Type B pancreatic cell (in vitro differentiated cells): Measurements from ENCODE around the gene ARRDC5. TPM values are rescaled to one million over a fixed set of nuclear protein-coding genes. Genes with fewer than 3 reads are reported as not detected.

Source experiments
- DNase-seq: peaks from one replicate; pipeline ENCODE4 v3.0.0; 2021; ENCODE audit warnings: mixed read lengths; ENCODE audit not compliant: unreplicated experiment; ENCODE audit errors: extremely low spot score
- H3K27ac Mint-ChIP-seq: 2 replicates; pipeline ENCODE4 v1.8.0; 2021; ENCODE audit warnings: mild to moderate bottlenecking, mixed read lengths
- H3K27me3 Mint-ChIP-seq: 2 replicates; pipeline ENCODE4 v1.8.0; 2021; ENCODE audit warnings: mixed read lengths
- H3K36me3 Mint-ChIP-seq: 2 replicates; pipeline ENCODE4 v1.8.0; 2021; ENCODE audit warnings: mixed read lengths
- H3K4me1 Mint-ChIP-seq: one replicate; pipeline ENCODE4 v1.8.0; 2021; ENCODE audit warnings: mixed read lengths; ENCODE audit not compliant: unreplicated experiment
- H3K4me3 Mint-ChIP-seq: 2 replicates; pipeline ENCODE4 v1.8.0; 2021; ENCODE audit warnings: mild to moderate bottlenecking, mixed read lengths
- H3K9me3 Mint-ChIP-seq: 2 replicates; pipeline ENCODE4 v1.8.0; 2021; ENCODE audit warnings: mixed read lengths
- total RNA-seq: library from RNA; stranded (reverse); gene quantifications from 2 replicates; pipeline ENCODE4 v1.2.1, GENCODE V29; 2021; ENCODE audit warnings: low replicate concordance
- TF ChIP-seq, protein P1 (sequence below): fragments of 200-600 bp; sonication (generic); conservative IDR thresholded peaks from 2 replicates; pipeline ENCODE4 v1.5.0; 2021; ENCODE audit warnings: antibody characterized with exemption, mild to moderate bottlenecking

The ARRDC5 gene
- total RNA-seq, 1 donor from 2014 or later = not detected

DNA sequence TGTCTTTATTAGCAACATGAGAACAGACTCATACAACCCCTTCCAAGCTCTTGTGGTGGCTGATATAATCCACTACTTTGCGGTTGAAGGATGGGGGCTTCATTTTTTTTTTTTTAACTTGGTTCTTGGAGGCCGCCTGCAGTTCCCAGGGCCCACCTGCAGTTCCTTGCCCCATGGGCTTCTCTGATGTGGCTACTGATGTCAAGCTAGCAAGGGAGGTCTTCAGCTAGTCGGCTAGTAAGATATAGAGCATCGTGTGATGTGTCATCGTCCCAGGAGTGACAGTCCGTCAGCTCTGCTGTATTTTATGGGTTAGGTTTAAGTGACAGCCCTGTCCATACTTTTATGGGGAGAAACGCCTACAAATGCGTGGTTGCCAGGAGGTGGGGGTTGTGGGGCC, 32.7 kb upstream of the ARRDC5 start:
- Mint-ChIP-seq H3K4me3 (no peak overlapping the region), H3K9me3 (no peaks in the 10 kb centered on the region), H3K27ac (no peak overlapping the region), H3K36me3 (peaks cover 13% of the 10 kb centered on the region), H3K4me1 (no peaks in the 10 kb centered on the region), H3K27me3 (no peaks in the 10 kb centered on the region)
- DNase-seq = no peak
- TF ChIP-seq, protein P1, sequence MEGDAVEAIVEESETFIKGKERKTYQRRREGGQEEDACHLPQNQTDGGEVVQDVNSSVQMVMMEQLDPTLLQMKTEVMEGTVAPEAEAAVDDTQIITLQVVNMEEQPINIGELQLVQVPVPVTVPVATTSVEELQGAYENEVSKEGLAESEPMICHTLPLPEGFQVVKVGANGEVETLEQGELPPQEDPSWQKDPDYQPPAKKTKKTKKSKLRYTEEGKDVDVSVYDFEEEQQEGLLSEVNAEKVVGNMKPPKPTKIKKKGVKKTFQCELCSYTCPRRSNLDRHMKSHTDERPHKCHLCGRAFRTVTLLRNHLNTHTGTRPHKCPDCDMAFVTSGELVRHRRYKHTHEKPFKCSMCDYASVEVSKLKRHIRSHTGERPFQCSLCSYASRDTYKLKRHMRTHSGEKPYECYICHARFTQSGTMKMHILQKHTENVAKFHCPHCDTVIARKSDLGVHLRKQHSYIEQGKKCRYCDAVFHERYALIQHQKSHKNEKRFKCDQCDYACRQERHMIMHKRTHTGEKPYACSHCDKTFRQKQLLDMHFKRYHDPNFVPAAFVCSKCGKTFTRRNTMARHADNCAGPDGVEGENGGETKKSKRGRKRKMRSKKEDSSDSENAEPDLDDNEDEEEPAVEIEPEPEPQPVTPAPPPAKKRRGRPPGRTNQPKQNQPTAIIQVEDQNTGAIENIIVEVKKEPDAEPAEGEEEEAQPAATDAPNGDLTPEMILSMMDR = no peak

DNA sequence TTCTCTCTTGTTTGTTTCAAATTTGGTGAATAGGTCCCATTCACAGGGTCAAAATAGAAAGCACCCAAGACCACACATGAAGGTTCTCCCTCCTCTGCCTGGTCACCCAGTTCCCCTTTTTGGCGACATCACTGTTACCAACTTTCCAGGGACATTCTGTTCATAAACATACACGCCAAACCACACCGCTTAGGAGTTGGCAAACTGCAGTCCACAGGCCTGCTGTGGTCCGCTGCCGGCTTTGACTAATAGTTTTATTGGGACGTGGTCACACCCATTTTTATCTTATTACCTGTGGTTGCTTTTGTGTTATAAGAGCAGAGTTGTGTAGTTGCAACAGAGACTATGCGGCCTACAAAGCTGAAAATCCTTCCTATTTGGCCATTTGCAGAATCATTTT, 30.8 kb upstream of the ARRDC5 start:
- Mint-ChIP-seq H3K4me3 (no peak overlapping the region), H3K27ac (no peak overlapping the region), H3K36me3 (peaks cover 13% of the 10 kb centered on the region), H3K9me3 (no peaks in the 10 kb centered on the region), H3K4me1 (no peaks in the 10 kb centered on the region), H3K27me3 (no peaks in the 10 kb centered on the region)
- TF ChIP-seq, protein P1 = no peak
- DNase-seq = no peak

DNA sequence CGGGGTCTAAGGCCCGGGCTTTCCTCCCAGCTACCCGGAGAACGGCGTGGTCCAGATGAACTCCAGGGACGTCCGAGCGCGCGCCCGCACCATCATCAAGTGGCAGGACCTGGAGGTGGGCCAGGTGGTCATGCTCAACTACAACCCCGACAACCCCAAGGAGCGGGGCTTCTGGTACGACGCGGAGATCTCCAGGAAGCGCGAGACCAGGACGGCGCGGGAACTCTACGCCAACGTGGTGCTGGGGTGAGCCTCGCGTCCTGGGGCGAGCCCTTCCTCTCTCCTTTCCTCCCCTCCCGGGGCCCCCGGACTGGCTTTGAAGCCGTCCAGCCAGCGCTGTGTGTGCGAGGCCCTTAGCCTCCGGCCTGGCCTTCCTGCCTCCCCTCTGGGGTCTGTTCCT, 30.0 kb upstream of the ARRDC5 start:
- Mint-ChIP-seq H3K4me1 (no peaks in the 10 kb centered on the region), H3K4me3 (no peak overlapping the region), H3K27me3 (no peaks in the 10 kb centered on the region), H3K27ac (no peak overlapping the region), H3K9me3 (no peaks in the 10 kb centered on the region), H3K36me3 (peaks cover 13% of the 10 kb centered on the region)
- TF ChIP-seq, protein P1 = no peak
- no peak for DNase-seq

DNA sequence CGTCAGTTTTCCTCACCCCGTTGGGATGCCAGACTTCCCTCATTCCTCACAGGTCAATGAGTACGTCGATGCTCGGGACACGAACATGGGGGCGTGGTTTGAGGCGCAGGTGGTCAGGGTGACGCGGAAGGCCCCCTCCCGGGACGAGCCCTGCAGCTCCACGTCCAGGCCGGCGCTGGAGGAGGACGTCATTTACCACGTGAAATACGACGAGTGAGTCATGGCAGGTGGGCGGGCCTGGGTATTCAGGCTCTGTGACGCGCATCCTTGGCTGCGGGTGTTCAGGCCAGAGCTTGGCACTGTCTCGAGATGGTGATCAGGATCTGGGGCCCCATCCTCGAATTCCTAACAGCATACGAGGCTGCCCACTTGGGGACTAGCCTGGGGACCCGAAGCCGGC, 28.0 kb upstream of the ARRDC5 start:
- TF ChIP-seq, protein P1 = no peak
- H3K36me3 Mint-ChIP-seq = peaks cover 13% of the 10 kb centered on the region
- H3K4me1 Mint-ChIP-seq = no peaks in the 10 kb centered on the region
- no peaks in the 10 kb centered on the region for H3K9me3 Mint-ChIP-seq
- no peak for DNase-seq
- H3K4me3 Mint-ChIP-seq = no peak overlapping the region
- no peak overlapping the region for H3K27ac Mint-ChIP-seq
- H3K27me3 Mint-ChIP-seq = no peaks in the 10 kb centered on the region

DNA sequence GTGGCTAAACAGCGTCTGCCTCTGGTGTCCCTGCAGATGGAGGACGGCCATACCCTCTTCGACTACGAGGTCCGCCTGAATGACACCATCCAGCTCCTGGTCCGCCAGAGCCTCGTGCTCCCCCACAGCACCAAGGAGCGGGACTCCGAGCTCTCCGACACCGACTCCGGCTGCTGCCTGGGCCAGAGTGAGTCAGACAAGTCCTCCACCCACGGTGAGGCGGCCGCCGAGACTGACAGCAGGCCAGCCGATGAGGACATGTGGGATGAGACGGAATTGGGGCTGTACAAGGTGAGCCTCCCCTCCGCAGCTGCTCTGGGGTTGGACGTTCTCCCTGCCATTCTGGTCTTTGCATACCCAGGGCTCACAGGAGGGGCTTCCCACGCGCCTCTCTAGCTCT, 26.5 kb upstream of the ARRDC5 start:
- TF ChIP-seq, protein P1 = no peak
- DNase-seq = no peak

DNA sequence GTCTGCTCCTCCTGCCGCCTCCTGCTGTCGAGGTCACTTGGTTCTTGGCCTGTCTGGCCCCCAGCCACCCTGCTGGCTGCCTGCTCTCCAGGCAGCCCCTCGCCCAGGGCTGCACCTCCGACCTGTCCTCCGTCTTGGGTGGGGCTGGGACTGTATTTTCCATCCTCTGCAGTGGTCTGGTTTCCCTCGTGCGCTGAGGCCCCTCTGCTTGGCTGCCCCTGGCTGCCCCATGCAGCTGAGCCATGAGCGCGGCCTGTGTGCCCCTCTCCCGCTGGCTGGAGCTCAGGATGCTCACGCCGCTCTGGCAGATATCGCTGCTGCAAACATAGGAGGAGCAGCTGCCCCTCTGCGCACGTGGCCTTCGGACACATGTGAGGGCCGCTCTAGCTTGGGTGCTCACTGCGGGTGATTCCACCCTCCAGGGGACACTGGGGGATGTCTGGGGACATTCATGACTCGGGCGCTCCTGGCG, 20.6 kb upstream of the ARRDC5 start:
- DNase-seq = no peak
- no peaks in the 10 kb centered on the region for H3K9me3 Mint-ChIP-seq
- H3K36me3 Mint-ChIP-seq = peaks cover 3% of the 10 kb centered on the region
- TF ChIP-seq, protein P1 = no peak
- H3K27me3 Mint-ChIP-seq = no peaks in the 10 kb centered on the region
- no peak overlapping the region for H3K4me3 Mint-ChIP-seq
- no peak overlapping the region for H3K27ac Mint-ChIP-seq
- no peaks in the 10 kb centered on the region for H3K4me1 Mint-ChIP-seq

More for the DNA sequence above, 26.5 kb upstream of the ARRDC5 start:
- H3K36me3 Mint-ChIP-seq = peaks cover 7% of the 10 kb centered on the region
- H3K4me3 Mint-ChIP-seq = no peak overlapping the region
- no peak overlapping the region for H3K27ac Mint-ChIP-seq
- no peaks in the 10 kb centered on the region for H3K9me3 Mint-ChIP-seq
- H3K27me3 Mint-ChIP-seq = no peaks in the 10 kb centered on the region
- H3K4me1 Mint-ChIP-seq = no peaks in the 10 kb centered on the region
